Body of pancreas (tissue), 4 donors: ENCODE results near the gene COP1.
"Not testable (repeated sequence)": the region's sequence is repeated elsewhere in the genome, so short reads cannot be mapped to it uniquely, and the experiment has no call there.

Experiments
- POLR2A ChIP-seq, 3 donors: fragments of 450-650 bp; IDR thresholded peaks; one replicate each; pipeline ENCODE4 v1.6.1; 2016; ENCODE audit warnings: antibody characterized with exemption in 3 of 3, mild to moderate bottlenecking in 2 of 3
- TF ChIP-seq, protein P1 (sequence below), 7 experiments: fragments of 450-650 bp in 4 of 7; fragments of 200-600 bp in 3 of 7; sonication (generic) in 3 of 7; IDR thresholded peaks; one replicate each; pipeline ENCODE4 v1.5.1; 2016 to 2019; ENCODE audit warnings: antibody characterized with exemption in 7 of 7

DNA sequence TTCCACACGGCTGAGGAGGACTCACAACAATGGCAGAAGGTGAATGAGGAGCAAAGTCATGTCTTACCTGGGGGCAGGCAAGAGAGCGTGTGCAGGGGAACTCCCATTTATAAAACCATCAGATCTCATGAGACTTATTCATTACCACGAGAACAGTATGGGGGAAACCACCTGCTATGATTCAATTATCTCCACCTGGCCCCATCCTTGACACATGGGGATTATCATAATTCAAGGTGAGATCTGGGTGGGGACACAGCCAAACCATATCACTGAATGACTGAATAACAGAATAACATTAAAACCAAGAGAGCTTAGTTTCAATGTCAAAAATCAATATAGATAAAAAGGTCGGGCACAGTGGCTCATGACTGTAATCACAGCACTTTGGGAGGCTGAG lies 179.2 kb downstream of the COP1 start:
- TF ChIP-seq, protein P1, sequence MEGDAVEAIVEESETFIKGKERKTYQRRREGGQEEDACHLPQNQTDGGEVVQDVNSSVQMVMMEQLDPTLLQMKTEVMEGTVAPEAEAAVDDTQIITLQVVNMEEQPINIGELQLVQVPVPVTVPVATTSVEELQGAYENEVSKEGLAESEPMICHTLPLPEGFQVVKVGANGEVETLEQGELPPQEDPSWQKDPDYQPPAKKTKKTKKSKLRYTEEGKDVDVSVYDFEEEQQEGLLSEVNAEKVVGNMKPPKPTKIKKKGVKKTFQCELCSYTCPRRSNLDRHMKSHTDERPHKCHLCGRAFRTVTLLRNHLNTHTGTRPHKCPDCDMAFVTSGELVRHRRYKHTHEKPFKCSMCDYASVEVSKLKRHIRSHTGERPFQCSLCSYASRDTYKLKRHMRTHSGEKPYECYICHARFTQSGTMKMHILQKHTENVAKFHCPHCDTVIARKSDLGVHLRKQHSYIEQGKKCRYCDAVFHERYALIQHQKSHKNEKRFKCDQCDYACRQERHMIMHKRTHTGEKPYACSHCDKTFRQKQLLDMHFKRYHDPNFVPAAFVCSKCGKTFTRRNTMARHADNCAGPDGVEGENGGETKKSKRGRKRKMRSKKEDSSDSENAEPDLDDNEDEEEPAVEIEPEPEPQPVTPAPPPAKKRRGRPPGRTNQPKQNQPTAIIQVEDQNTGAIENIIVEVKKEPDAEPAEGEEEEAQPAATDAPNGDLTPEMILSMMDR (IDR thresholded peaks at IDR 0.05) = not testable (repeated sequence)
- TF ChIP-seq POLR2A (IDR thresholded peaks at IDR 0.05) = not testable (repeated sequence)
